HUES6 (cell line): ENCODE measurements around the gene PPP1R16B.
"Not testable (repeated sequence)": the region's sequence is repeated elsewhere in the genome, so short reads cannot be mapped to it uniquely, and the experiment has no call there.

Experiments used
- H3K27ac ChIP-seq: 2 replicates; pipeline ENCODE4 v1.7.0; 2013; ENCODE audit warnings: low read depth, mild to moderate bottlenecking, low read length, inconsistent platforms
- H3K27me3 ChIP-seq: 2 replicates; pipeline ENCODE4 v1.6.1; 2013; ENCODE audit warnings: low read length; ENCODE audit not compliant: control insufficient read depth, insufficient read depth
- H3K36me3 ChIP-seq: 2 replicates; pipeline ENCODE4 v1.6.1; 2013; ENCODE audit warnings: low read length; ENCODE audit not compliant: control insufficient read depth, insufficient read depth
- H3K4me1 ChIP-seq: 2 replicates; pipeline ENCODE4 v1.6.1; 2013; ENCODE audit warnings: low read length; ENCODE audit not compliant: control insufficient read depth, insufficient read depth
- H3K4me3 ChIP-seq: 2 replicates; pipeline ENCODE4 v1.5.1; 2013; ENCODE audit warnings: low read depth, low read length
- H3K9ac ChIP-seq: one replicate; pipeline ENCODE4 v1.6.1; 2013; ENCODE audit warnings: mild to moderate bottlenecking, low read length
- H3K9me3 ChIP-seq: 2 replicates; pipeline ENCODE4 v1.6.1; 2013; ENCODE audit warnings: low read depth, low read length; ENCODE audit not compliant: control insufficient read depth, insufficient read depth

Gene PPP1R16B

GRCh38 chr20:38957235-38957876, 151.9 kb downstream of the PPP1R16B start:
- Histone ChIP-seq H3K36me3 (peaks cover 19% of the 10 kb centered on the region), H3K9me3 (no peaks in the 10 kb centered on the region), H3K27me3 (no peaks in the 10 kb centered on the region), H3K4me1 (no peaks in the 10 kb centered on the region; the same call in 1 of the 2 replicates), H3K4me3 (no peak overlapping the region), H3K27ac (no peak overlapping the region), H3K9ac (no peak overlapping the region)

GRCh38 chr20:38957915-38958485, 152.5 kb downstream of the PPP1R16B start:
- H3K27ac ChIP-seq = no peak overlapping the region
- peaks cover 12% of the 10 kb centered on the region for H3K36me3 ChIP-seq
- H3K9me3 ChIP-seq = no peaks in the 10 kb centered on the region
- no peaks in the 10 kb centered on the region for H3K27me3 ChIP-seq
- no peak overlapping the region for H3K4me3 ChIP-seq
- H3K9ac ChIP-seq = no peak overlapping the region
- H3K4me1 ChIP-seq = no peaks in the 10 kb centered on the region; the same call in 1 of the 2 replicates

GRCh38 chr20:38960187-38960687, 154.7 kb downstream of the PPP1R16B start:
- not testable (repeated sequence) for H3K4me1 ChIP-seq, H3K27me3 ChIP-seq, H3K9me3 ChIP-seq, H3K9ac ChIP-seq, H3K36me3 ChIP-seq, H3K4me3 ChIP-seq, H3K27ac ChIP-seq

GRCh38 chr20:38961530-38962043, 156.1 kb downstream of the PPP1R16B start:
- Histone ChIP-seq H3K9me3 (no peaks in the 10 kb centered on the region), H3K27ac (peak overlapping the region; percentile 93), H3K36me3 (no peaks in the 10 kb centered on the region; the same call in 1 of the 2 replicates), H3K27me3 (no peaks in the 10 kb centered on the region), H3K4me3 (peak overlapping the region; percentile 99), H3K9ac (peak overlapping the region; percentile 98), H3K4me1 (no peaks in the 10 kb centered on the region; the same call in 1 of the 2 replicates)

GRCh38 chr20:38962044-38962927, 156.8 kb downstream of the PPP1R16B start, which contains the start of gene DHX35:
Gene DHX35, plus strand, starts transcription at chr20:38962344. Its CDS starts 24 bp downstream, at chr20:38962368.
- H3K27ac ChIP-seq = peak within 1 kb of the TSS; percentile 93
- peak within 1 kb of the TSS; percentile 98 for H3K9ac ChIP-seq

GRCh38 chr20:38962928-38963401, 157.5 kb downstream of the PPP1R16B start:
- H3K27ac ChIP-seq = peak overlapping the region; percentile 93; the same call in 1 of the 2 replicates
- H3K9me3 ChIP-seq = no peaks in the 10 kb centered on the region
- H3K27me3 ChIP-seq = no peaks in the 10 kb centered on the region
- peak overlapping the region; percentile 98 for H3K9ac ChIP-seq
- peak overlapping the region; percentile 99 for H3K4me3 ChIP-seq
- no peaks in the 10 kb centered on the region; the same call in 1 of the 2 replicates for H3K4me1 ChIP-seq
- H3K36me3 ChIP-seq = peaks cover 1% of the 10 kb centered on the region; the same call in 1 of the 2 replicates

More at GRCh38 chr20:38962044-38962927, 156.8 kb downstream of the PPP1R16B start, which contains the start of gene DHX35:
- H3K27me3 ChIP-seq = no peaks in the 10 kb centered on the region
- H3K4me1 ChIP-seq = no peaks in the 10 kb centered on the region; the same call in 1 of the 2 replicates
- no peaks in the 10 kb centered on the region; the same call in 1 of the 2 replicates for H3K36me3 ChIP-seq
- peak within 1 kb of the TSS; percentile 99 for H3K4me3 ChIP-seq
- H3K9me3 ChIP-seq = no peaks in the 10 kb centered on the region

GRCh38 chr20:38963745-38964144, 158.2 kb downstream of the PPP1R16B start:
- Histone ChIP-seq H3K4me3 (no peak overlapping the region), H3K4me1 (no peaks in the 10 kb centered on the region; the same call in 1 of the 2 replicates), H3K9ac (no peak overlapping the region), H3K27ac (no peak overlapping the region), H3K36me3 (peaks cover 4% of the 10 kb centered on the region; the same call in 1 of the 2 replicates), H3K9me3 (no peaks in the 10 kb centered on the region), H3K27me3 (no peaks in the 10 kb centered on the region)

- no peak overlapping the region for H3K4me3 ChIP-seq
- H3K9me3 ChIP-seq = no peaks in the 10 kb centered on the region
- no peaks in the 10 kb centered on the region for H3K27me3 ChIP-seq
- no peaks in the 10 kb centered on the region; the same call in 1 of the 2 replicates for H3K4me1 ChIP-seq
- H3K36me3 ChIP-seq = peaks cover 19% of the 10 kb centered on the region
- H3K9ac ChIP-seq = no peak overlapping the region
- H3K27ac ChIP-seq = no peak overlapping the region
Measured at GRCh38 chr20:38965264-38965663, 159.8 kb downstream of the PPP1R16B start.

GRCh38 chr20:38968090-38968489, 162.6 kb downstream of the PPP1R16B start:
- Histone ChIP-seq H3K4me3 (no peak overlapping the region), H3K27ac (no peak overlapping the region), H3K9ac (no peak overlapping the region), H3K36me3 (peaks cover 44% of the 10 kb centered on the region), H3K27me3 (no peaks in the 10 kb centered on the region), H3K9me3 (no peaks in the 10 kb centered on the region), H3K4me1 (no peaks in the 10 kb centered on the region; the same call in 1 of the 2 replicates)

GRCh38 chr20:38969708-38970107, 164.2 kb downstream of the PPP1R16B start:
- H3K36me3 ChIP-seq = peaks cover 56% of the 10 kb centered on the region
- no peak overlapping the region for H3K27ac ChIP-seq
- H3K9ac ChIP-seq = no peak overlapping the region

More at GRCh38 chr20:38969708-38970107, 164.2 kb downstream of the PPP1R16B start:
- H3K27me3 ChIP-seq = no peaks in the 10 kb centered on the region
- H3K4me1 ChIP-seq = no peaks in the 10 kb centered on the region
- H3K4me3 ChIP-seq = no peak overlapping the region
- no peaks in the 10 kb centered on the region for H3K9me3 ChIP-seq
